Lower leg skin (tissue), 4 donors: ENCODE data around the gene COX6B2. TPM values are rescaled to one million over a fixed set of nuclear protein-coding genes. Genes with fewer than 3 reads are reported as not detected.
A peak's percentile ranks its signal among the peaks of the same experiment; 100 is the strongest.

ENCODE experiments used
- DNase-seq, 2 donors: peaks; one replicate each; pipeline ENCODE4 v3.0.0-alpha.2; 2019; ENCODE audit warnings: low spot score in 2 of 2
- H3K4me3 ChIP-seq: fragments of 200-600 bp; sonication (generic); 2 replicates; pipeline ENCODE4 v1.5.1; 2017; ENCODE audit warnings: mild to moderate bottlenecking, low read depth; ENCODE audit not compliant: poor library complexity, severe bottlenecking
- CTCF ChIP-seq, 3 donors: fragments of 450-650 bp; IDR thresholded peaks; one replicate each; pipeline ENCODE4 v1.5.1; 2016; ENCODE audit warnings: antibody characterized with exemption in 3 of 3, mild to moderate bottlenecking in 3 of 3, moderate library complexity in 2 of 3
- POLR2A ChIP-seq, 2 donors: fragments of 450-650 bp; IDR thresholded peaks; one replicate each; pipeline ENCODE4 v1.6.1; 2016 to 2017; ENCODE audit warnings: antibody characterized with exemption in 2 of 2, mild to moderate bottlenecking in 1 of 2, moderate library complexity in 1 of 2
- WGBS, 2 donors: methylation state at CpG; one replicate each; pipeline ENCODE4 v1.1.5; 2018; 5-methylcytosine and 5-hydroxymethylcytosine counted together
- intact Hi-C: fragments of 100-400 bp; cut with DNase I; formaldehyde crosslinking; loops from one replicate; pipeline ENCODE4 v1.15.0; 2023; ENCODE audit warnings: low total_unique reads
- total RNA-seq, 4 donors: library from RNA; depleted of rRNA; stranded (reverse); fragments of >200 nt; gene quantifications; one replicate each; pipeline ENCODE4 v1.1.0, GENCODE V29; 2016

Gene COX6B2
- total RNA-seq, 4 donors from 2014 or later: 0.42 to 1.1 (median 0.49) TPM; not detected in 1

- intact Hi-C loops: no loop called here
- DNase-seq: no peak
- TF ChIP-seq POLR2A (IDR thresholded peaks at IDR 0.05) (no peak), CTCF (IDR thresholded peaks at IDR 0.05) (no peak)
- WGBS, 2 donors: 74 to 81% methylated on average over 43 of the region's 43 CpGs
- no peak overlapping the region for H3K4me3 ChIP-seq
Measured at GRCh38 chr19:55345818-55346724, 8.4 kb downstream of the COX6B2 start.

GRCh38 chr19:55345101-55345817 is 9.3 kb downstream of the COX6B2 start:
- H3K4me3 ChIP-seq: no peak overlapping the region
- no peak for DNase-seq
- 87 to 90% methylated on average over 22 of the region's 22 CpGs for WGBS, 2 donors
- intact Hi-C loops: no loop called here
- no peak for TF ChIP-seq POLR2A (IDR thresholded peaks at IDR 0.05)

GRCh38 chr19:55344444-55344843 is 10.1 kb downstream of the COX6B2 start:
- WGBS, 2 donors: 69 to 70% methylated on average over 9 of the region's 9 CpGs
- H3K4me3 ChIP-seq: no peak overlapping the region
- no peak for DNase-seq
- intact Hi-C loops: no loop called here
- TF ChIP-seq POLR2A (IDR thresholded peaks at IDR 0.05) (no peak), CTCF (IDR thresholded peaks at IDR 0.05) (no peak)

- 81 to 90% methylated on average over 27 to 38 of the region's 50 CpGs for WGBS, 2 donors
- no peak for DNase-seq
- intact Hi-C loops: no loop called here
- TF ChIP-seq POLR2A (IDR thresholded peaks at IDR 0.05): no peak
- no peak for TF ChIP-seq CTCF (IDR thresholded peaks at IDR 0.05)
- no peak overlapping the region for H3K4me3 ChIP-seq
Measured at GRCh38 chr19:55341595-55342531, 12.7 kb downstream of the COX6B2 start.

GRCh38 chr19:55341171-55341588 is 13.3 kb downstream of the COX6B2 start:
- no peak for TF ChIP-seq CTCF (IDR thresholded peaks at IDR 0.05)
- TF ChIP-seq POLR2A (IDR thresholded peaks at IDR 0.05): no peak
- 3 to 4% methylated on average over 15 of the region's 15 CpGs for WGBS, 2 donors
- H3K4me3 ChIP-seq: peak overlapping the region; percentile 12
- intact Hi-C loops: no loop called here
- peak in 1 of 2 donors; percentile 92 for DNase-seq
